HFFc6 (cell line): Measurements from ENCODE around the gene CILP. TPM values are rescaled to one million over a fixed set of nuclear protein-coding genes. Genes with fewer than 3 reads are reported as not detected.
"Not testable (repeated sequence)": the region's sequence is repeated elsewhere in the genome, so short reads cannot be mapped to it uniquely, and the experiment has no call there.

ENCODE experiments used
- DNase-seq: peaks from one replicate; pipeline ENCODE4 v3.0.0-alpha.2; 2018
- H3K27ac Mint-ChIP-seq: 2 replicates; pipeline ENCODE4 v1.8.0; 2020; ENCODE audit warnings: mild to moderate bottlenecking, mixed read lengths
- H3K27me3 Mint-ChIP-seq: 2 replicates; pipeline ENCODE4 v1.8.0; 2021; ENCODE audit warnings: mild to moderate bottlenecking, moderate library complexity, mixed read lengths; ENCODE audit not compliant: insufficient read depth
- H3K36me3 Mint-ChIP-seq: 2 replicates; pipeline ENCODE4 v1.8.0; 2021; ENCODE audit warnings: low read depth, mixed read lengths
- H3K4me1 Mint-ChIP-seq: 2 replicates; pipeline ENCODE4 v1.8.0; 2020; ENCODE audit warnings: low read depth, mixed read lengths
- H3K4me3 Mint-ChIP-seq: 2 replicates; pipeline ENCODE4 v1.8.0; 2020; ENCODE audit warnings: mild to moderate bottlenecking, moderate library complexity, mixed read lengths
- H3K9me3 Mint-ChIP-seq: 2 replicates; pipeline ENCODE4 v1.8.0; 2020; ENCODE audit warnings: mild to moderate bottlenecking, mixed read lengths
- CTCF ChIP-seq: fragments of 200-600 bp; sonication (generic); IDR thresholded peaks from 2 replicates; pipeline ENCODE4 v1.5.0; 2021; ENCODE audit warnings: antibody characterized with exemption, mild to moderate bottlenecking
- total RNA-seq, 6 experiments: library from RNA; stranded (reverse); fragmentation: NEBNext Ultra II Directional; extraction: Animal tissue kit (Norgen Biotek cat#: 25700); gene quantifications; 2 replicates in 1 of 6; 3 replicates in 5 of 6; pipeline ENCODE4 v1.2.3, GENCODE V29; 2021

CILP gene
- total RNA-seq, 6 experiments from 2014 or later = 0.05 TPM; not detected in 5

GRCh38 chr15:65182538-65182937, 28.7 kb downstream of the CILP start:
- H3K27ac Mint-ChIP-seq = no peak overlapping the region; the same call in 1 of the 2 replicates
- peaks cover 6% of the 10 kb centered on the region for H3K36me3 Mint-ChIP-seq
- H3K27me3 Mint-ChIP-seq = peaks cover 1% of the 10 kb centered on the region; the same call in 1 of the 2 replicates
- H3K4me1 Mint-ChIP-seq = peaks cover 20% of the 10 kb centered on the region
- DNase-seq = no peak
- no peak for TF ChIP-seq CTCF
- peak overlapping the region; percentile 99 for H3K4me3 Mint-ChIP-seq
- H3K9me3 Mint-ChIP-seq = no peaks in the 10 kb centered on the region

GRCh38 chr15:65181582-65182353, 29.5 kb downstream of the CILP start:
- H3K36me3 Mint-ChIP-seq, H3K27me3 Mint-ChIP-seq, H3K9me3 Mint-ChIP-seq, H3K4me3 Mint-ChIP-seq, DNase-seq, H3K27ac Mint-ChIP-seq: not testable (repeated sequence)
- H3K4me1 Mint-ChIP-seq = peaks cover 20% of the 10 kb centered on the region

DNA sequence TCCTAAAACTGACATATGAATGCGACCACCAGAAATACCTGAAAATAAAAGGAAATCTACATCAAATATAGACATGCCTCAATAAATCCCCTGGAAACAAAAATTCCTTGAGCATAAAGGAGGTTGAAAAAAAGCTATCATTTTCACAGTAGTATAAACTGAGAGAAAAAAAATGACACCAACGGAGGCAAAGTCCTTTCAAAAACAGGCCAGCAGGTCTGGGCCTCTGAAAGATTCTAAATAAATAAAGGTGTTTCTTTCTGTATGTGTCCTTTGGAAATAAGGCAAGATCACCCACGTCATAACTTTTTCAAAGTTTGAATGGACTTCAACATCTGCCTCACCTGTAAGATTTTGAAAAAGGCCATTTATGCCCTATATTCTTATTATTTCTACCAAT, 31.1 kb downstream of the CILP start:
- no peak for DNase-seq
- peaks cover 6% of the 10 kb centered on the region for H3K36me3 Mint-ChIP-seq
- no peaks in the 10 kb centered on the region for H3K27me3 Mint-ChIP-seq
- H3K9me3 Mint-ChIP-seq = no peaks in the 10 kb centered on the region
- no peak for TF ChIP-seq CTCF
- peaks cover 19% of the 10 kb centered on the region for H3K4me1 Mint-ChIP-seq
- H3K4me3 Mint-ChIP-seq = no peak overlapping the region
- H3K27ac Mint-ChIP-seq = no peak overlapping the region

DNA sequence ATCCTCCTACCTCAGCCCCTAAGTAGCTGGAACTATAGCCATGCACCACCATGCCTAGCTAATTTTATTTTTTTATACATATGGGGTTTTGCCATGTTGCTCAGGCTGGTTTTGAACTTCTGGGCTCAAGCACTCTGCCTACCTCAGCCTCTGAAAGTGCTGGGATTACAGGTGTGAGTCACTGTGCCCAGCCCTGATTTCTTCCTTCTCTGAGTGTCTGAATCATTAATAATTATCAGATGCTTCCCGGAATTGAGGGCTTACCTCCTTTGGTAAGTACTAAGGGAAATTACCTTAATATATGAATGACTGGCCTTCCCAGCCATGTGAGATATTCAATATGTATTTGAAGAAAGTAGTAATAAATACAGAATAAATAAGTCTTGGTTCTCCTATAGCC, 33.4 kb downstream of the CILP start:
- no peak for TF ChIP-seq CTCF
- H3K36me3 Mint-ChIP-seq = no peaks in the 10 kb centered on the region; the same call in 1 of the 2 replicates
- peaks cover 12% of the 10 kb centered on the region for H3K4me1 Mint-ChIP-seq
- peak; percentile 20 for DNase-seq
- no peaks in the 10 kb centered on the region for H3K9me3 Mint-ChIP-seq
- H3K4me3 Mint-ChIP-seq = no peak overlapping the region
- no peaks in the 10 kb centered on the region for H3K27me3 Mint-ChIP-seq
- no peak overlapping the region for H3K27ac Mint-ChIP-seq

DNA sequence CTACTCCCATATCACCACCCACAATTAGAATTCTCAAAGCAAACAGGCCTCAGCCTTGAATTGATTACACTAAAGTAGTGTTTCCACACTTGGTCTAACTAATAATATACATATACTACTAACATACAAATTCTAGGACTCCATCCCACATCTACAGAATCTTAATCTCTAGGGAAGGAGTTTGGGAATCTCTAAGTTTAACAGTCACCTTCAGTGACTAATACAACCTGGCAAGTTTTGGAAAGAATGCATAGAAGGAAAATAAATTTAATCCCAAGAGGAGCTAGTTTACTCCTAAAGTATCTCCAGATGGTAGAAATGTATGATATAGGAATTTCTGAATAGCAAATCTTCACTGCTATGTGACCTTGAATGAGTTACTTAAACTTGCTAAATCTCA, 35.2 kb downstream of the CILP start:
- Mint-ChIP-seq H3K4me1 (peaks cover 6% of the 10 kb centered on the region; the same call in 1 of the 2 replicates), H3K27ac (no peak overlapping the region), H3K36me3 (peaks cover 6% of the 10 kb centered on the region), H3K4me3 (no peak overlapping the region), H3K9me3 (no peaks in the 10 kb centered on the region), H3K27me3 (no peaks in the 10 kb centered on the region)
- DNase-seq = no peak
- TF ChIP-seq CTCF = no peak

DNA sequence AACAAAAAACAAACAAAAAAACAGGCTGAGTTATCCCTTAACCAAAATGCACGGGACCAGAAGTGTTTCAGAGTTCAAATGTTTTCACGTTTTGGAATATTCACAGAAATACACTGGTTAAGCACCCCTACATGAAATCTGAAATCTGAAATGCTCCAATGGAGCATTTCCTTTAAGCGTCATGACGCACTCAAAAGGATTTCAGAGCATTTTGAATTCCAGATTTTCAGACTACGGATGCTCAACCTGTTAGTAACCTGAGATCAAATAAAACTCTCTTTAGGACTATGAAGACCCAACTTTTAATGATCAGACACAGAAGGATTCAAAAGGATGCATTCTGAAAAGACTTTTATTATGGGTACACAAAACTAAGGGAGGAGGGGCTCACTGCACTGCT, 35.8 kb downstream of the CILP start:
- TF ChIP-seq CTCF = no peak
- H3K27me3 Mint-ChIP-seq = no peaks in the 10 kb centered on the region
- H3K4me1 Mint-ChIP-seq = peaks cover 6% of the 10 kb centered on the region; the same call in 1 of the 2 replicates
- H3K4me3 Mint-ChIP-seq = no peak overlapping the region
- H3K9me3 Mint-ChIP-seq = no peaks in the 10 kb centered on the region
- peaks cover 6% of the 10 kb centered on the region for H3K36me3 Mint-ChIP-seq
- no peak for DNase-seq
- no peak overlapping the region for H3K27ac Mint-ChIP-seq
